8988T (cell line): Measurements from ENCODE around the gene DHRS1.
"Not testable (repeated sequence)": the region's sequence is repeated elsewhere in the genome, so short reads cannot be mapped to it uniquely, and the experiment has no call there.

ENCODE experiments used
- DNase-seq: peaks from one replicate; pipeline ENCODE4 v3.0.0; 2011

The DHRS1 gene

DNA sequence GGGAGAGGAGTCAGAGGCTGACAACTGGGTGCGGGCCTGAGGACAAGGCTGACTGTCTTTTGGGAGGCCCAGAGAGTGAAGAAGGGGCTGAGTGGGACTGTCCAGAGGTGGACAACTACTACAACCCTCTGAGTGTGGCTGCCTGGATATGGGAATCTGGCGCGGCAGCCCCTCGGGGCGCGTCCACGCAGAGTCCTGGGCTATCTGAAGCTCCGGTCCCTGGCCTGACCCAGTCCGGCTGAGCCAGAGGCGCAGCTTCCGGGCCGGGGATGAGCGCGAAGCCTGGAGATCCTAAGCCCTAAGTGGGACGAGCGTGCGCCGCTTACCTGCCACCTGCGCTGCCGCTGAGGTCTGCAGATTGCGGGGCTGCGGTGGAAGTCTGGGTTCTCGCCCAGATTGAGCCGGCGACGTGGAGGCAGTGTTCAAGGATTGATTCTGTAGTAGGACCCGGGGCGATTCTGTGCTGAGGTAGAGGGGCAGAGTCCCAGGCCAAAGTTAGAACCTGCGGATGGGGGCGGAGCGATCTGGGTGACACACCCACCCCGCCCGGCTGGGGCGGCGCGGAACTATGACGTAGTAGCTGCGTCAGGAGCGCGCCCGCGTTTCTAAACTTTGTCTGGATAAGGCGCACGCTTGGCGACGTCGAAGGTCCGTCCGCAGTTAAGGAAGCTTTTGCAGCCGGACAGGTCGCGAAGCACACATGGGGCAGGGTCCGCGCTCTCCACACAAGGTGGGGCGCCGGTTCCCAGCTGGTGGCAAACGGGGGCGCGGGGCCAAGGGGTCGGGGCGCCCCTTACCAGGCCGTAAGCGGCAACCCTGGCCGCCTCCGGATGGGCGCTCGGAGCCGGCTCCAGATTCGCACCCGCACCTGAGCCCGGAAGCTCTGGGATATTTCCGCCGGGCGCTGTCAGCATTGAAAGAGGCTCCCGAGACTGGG, at the start of gene DHRS1, which contains the start of gene NOP9:
TSS of gene DHRS1 (minus strand) at position 526 of the 937 bp plus-strand sequence. CDS start 674 bp downstream, outside the sequence.
TSS of gene NOP9 (plus strand) at position 596 of the 937 bp plus-strand sequence. CDS start at position 701, 105 bp downstream.
- DNase-seq: peak; percentile 75

GRCh38 chr14:24348186-24348585, 48.6 kb upstream of the DHRS1 start:
- no peak for DNase-seq

GRCh38 chr14:24347134-24347533, 47.6 kb upstream of the DHRS1 start:
- no peak for DNase-seq

- DNase-seq: no peak
Observed at GRCh38 chr14:24343795-24344660, 44.4 kb upstream of the DHRS1 start.

DNA sequence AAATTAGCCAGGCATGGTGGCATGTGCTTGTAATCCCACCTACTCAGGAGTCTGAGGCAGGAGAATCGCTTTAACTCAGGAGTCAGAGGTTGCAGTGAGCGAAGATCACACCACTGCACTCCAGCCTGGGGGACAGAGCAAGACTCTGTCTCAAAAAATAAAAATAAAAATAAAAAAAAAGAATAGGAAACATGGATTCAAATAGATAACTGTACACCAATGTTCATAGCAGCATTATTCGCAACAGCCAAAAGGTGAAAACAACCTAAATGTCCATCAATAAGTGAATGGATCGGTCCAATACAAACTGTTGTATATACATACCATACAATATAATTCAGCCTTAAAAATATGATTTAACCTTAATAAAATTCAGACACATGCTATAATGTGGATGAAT, 43.3 kb upstream of the DHRS1 start:
- no peak for DNase-seq

DNA sequence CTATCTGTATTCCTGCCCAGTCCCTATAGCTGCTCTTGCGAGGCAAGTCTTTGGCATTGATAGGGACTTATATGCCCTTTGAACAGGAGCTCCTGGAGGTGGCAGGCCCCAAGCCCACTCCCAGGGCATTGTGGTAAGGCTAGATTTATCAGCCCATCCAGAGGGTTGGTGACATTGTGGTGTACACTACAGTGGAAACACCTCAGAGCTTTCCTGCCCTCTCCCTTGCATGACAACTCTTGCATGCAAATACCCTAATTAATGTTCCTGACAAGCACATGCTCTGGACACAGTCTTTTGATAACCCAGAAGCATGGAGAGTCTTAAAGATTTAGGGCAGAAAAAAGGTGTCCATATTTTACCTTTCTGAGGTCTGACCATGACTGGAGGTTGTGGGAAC, 41.0 kb upstream of the DHRS1 start:
- DNase-seq: no peak

- DNase-seq: no peak
Observed at GRCh38 chr14:24339284-24340151, 39.9 kb upstream of the DHRS1 start, which contains the start of gene RIPK3. RIPK3 (minus strand) TSS chr14:24339991; CDS start chr14:24339826, 165 bp downstream.

GRCh38 chr14:24338843-24339242, 39.3 kb upstream of the DHRS1 start:
- no peak for DNase-seq

GRCh38 chr14:24337824-24338175, 38.2 kb upstream of the DHRS1 start:
- DNase-seq: no peak

DNA sequence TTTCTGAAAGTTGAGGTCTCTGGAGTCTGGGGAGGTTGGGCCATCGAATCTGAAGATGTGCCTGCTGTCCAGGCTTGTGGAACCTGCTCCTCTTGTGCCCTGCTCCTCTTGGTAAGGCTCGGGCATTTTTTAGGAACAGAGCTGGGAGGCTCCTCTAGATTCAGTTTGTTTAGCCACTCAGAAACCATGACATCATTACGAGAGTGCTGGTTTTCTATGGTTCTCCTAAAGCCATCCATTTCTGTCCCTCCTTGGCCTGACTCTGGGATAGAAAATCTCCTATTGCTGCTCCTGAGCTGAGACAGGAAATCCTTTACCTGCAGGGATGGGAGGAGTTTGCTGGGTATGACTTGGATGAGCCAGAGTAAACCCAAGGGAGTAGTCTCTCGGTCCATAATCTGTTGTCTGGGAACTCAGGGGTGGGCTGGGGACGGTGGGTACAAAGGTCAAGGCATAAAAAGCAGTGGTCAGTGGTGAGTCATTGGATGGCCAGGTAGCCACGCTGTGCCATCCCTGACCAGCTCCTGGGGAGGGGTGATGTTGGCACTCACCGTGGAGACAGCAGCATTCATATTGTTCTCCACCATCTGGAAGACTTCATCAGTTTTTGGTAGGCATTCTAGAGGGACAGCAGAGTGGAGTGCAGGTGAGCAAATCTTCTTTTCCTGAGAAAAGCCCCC, 37.7 kb upstream of the DHRS1 start:
- DNase-seq: no peak

DNA sequence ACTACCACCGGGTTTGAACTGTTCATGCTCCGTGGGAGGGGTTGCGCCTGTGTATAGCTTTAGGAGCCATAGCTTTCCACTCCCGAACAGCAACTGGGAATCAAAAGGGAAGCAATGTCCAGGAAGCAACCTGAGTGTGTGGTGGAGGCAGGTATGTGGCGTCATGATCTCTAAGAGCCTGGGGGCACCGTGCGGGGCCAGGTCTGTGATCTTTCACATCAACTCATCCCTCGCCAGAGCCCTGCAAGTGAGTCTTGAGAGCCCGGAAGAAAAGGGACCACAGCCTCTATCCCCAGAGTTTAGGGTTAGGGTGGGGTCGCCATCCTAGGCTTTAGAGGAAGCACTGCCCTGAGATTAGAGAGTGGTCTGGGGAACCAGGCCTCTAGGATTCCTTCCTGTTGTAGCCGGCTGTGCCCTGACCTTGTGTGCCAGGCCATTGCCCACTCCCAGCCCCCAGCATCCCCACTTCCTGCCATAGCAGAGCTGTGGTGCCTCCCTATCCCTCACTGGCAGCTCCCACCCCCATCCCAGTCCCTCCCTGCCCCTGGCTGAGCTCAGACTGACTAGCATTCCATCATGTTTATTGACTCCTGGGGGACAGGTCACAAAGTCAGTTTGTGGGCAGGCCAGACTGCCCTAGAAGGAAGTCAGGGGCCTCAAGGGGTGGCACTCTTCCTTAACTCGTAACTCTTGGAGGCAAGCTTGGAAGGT, 36.0 kb upstream of the DHRS1 start:
- DNase-seq: no peak

DNA sequence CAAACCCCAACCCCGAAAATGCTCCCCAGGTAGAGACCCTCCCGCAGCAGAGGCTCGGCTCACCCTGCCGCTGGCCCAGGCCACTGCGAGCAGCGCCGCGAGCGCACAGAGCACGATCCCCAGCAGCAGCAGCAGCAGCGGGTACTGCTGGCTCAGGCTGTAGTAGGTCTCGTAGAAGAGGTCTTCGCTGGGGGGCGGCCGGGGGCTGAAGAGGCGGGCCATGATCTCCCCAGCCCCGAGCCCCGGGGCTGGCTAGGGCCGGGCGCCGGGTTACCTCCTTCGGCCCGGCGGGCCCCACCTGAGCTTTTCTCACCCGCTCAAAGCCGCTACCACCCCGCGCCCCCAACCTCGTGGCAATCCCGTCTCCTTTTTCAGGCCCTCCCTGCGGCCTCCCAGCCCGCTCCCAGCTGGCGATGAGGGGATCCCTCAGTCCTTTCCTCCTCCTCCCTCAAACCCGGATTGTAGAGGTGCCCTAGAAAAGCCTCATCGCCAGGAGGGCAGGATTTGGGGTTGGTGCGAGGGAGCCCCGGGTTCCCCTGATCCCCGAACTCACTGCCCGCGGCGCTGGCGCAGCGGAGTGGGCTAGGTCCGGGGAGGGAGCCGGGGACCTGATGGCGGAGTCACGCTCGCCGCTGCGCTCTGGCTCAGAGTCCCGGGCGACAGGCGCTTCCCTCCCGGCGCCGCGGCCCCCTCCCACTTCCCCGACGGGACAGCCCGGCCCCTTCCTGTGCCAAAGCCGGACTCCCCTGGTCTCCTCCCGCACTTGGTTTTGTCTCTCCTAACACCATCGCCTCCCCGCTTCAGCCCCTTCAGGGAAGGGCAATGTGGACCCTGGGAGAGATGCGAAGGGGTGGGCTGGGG, 35.1 kb upstream of the DHRS1 start, which contains the start of gene ADCY4:
TSS of gene ADCY4 (minus strand) at position 641 of the 861 bp plus-strand sequence. CDS start at position 222, 419 bp downstream.
- no peak for DNase-seq

- DNase-seq: peak; percentile 79
Observed at GRCh38 chr14:24332268-24332993, 32.9 kb upstream of the DHRS1 start.

DNA sequence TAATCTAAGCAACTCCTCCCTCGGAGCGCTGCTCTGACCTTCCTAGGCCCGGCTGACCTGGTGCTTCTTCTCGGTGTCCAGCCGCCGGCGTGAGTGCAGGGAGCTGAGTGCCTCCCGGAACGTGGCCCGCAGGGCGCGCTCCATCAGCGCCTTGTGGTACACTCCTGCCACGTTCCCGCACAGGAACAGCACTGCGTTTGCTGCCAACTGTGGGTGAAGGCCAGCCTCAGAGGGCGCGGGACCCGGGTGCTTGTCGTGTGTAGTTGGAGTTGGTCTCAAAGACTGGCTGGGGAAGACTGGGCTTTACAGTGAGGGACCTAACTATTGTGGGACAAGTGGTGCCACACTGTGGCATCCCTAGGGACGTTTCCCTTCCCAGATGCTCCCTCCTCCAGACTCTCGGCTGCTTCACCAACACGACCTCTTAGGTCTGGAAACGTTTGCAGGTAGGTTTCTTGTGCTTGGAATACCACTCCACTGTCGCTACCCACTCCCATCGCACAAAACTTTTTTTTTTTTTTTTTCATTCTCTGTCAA, 32.2 kb upstream of the DHRS1 start:
- no peak for DNase-seq

GRCh38 chr14:24330973-24331674, 31.5 kb upstream of the DHRS1 start:
- DNase-seq: no peak

DNA sequence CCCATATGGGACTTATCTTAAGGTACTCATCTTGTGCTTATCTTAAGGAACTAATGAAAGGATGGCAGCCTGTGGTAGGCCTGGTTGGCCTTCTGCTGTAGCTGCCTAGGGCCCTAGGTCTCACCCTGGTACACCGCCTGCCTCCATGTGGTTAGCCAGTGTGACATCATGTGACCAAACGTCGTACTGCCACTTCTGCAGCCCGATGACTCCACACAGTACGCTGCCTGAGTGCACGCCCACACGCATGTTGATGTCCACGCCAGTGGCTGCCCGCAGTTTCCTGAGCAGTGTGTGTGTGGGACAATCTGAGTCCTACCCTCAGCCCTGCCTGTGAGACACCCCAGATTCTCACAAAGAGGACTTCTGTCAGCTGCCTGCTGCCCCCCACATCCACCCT, 30.2 kb upstream of the DHRS1 start:
- no peak for DNase-seq

DNA sequence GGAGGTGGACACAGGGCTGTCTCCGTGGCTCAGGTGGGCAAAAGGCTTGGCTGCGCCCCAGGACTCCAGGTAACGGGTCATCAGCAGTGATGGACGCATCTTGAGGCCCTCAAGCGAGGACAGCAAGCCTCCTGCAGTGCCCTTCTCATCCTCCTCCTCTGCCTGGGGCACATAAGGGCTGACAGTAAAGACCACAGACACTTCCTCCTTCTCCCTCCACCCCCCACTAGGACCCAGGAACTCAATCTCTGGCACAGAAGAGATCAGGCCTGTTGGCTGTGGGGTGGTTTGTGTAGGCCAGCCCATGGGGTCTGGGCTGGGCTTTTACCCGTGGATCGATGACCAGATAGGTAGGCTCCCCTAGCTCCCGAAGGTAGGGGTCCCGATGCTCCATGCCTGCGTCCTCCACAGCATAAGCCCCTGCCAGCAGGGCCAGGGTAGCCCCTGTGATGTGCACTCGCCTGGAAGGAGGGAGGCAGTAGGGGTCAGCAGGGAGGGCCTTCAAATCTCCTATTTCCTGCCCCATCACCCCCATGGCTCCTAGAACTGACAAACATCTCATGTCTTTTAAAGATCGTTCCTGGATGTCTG, 29.6 kb upstream of the DHRS1 start:
- DNase-seq: no peak

- DNase-seq: not testable (repeated sequence)
Observed at GRCh38 chr14:24327914-24328313, 28.3 kb upstream of the DHRS1 start.
